Measurements from ENCODE around the gene POU6F2.

GRCh38 chr7:39310699-39311098 is 333.0 kb downstream of the POU6F2 start:
- no peak for TF ChIP-seq NFIC (IDR thresholded peaks at IDR 0.05)
- no peak for TF ChIP-seq RAD21 (IDR thresholded peaks at IDR 0.05; ENCODE audit: low read depth)
- no peak for TF ChIP-seq REST (IDR thresholded peaks at IDR 0.05; ENCODE audit: low read depth)
- TF ChIP-seq MAX (IDR thresholded peaks at IDR 0.05): no peak
- no peak for TF ChIP-seq USF1 (IDR thresholded peaks at IDR 0.05)
- TF ChIP-seq ZBTB7A (IDR thresholded peaks at IDR 0.05; ENCODE audit: low read depth): no peak
- no peak for TF ChIP-seq EP300 (IDR thresholded peaks at IDR 0.05; ENCODE audit: borderline replicate concordance)
- TF ChIP-seq TEAD4 (IDR thresholded peaks at IDR 0.05): no peak
- TF ChIP-seq YY1 (IDR thresholded peaks at IDR 0.05; ENCODE audit: low read depth): no peak
- no peak for TF ChIP-seq EGR1 (IDR thresholded peaks at IDR 0.05)
- TF ChIP-seq CREB1 (IDR thresholded peaks at IDR 0.05; ENCODE audit: low read depth): no peak
- no peak for TF ChIP-seq TCF12 (IDR thresholded peaks at IDR 0.05; ENCODE audit: low read depth)
- no peak for TF ChIP-seq TAF1 (IDR thresholded peaks at IDR 0.05; ENCODE audit: low read depth)
